Activated T-helper 1 cell treated with anti-CD3 and anti-CD28 coated beads, Interleukin-12 subunit alpha, Interleukin-12 subunit beta, Interleukin-2, Interleukin-4 antibody, amounts not matched to agents 30 ng/mL and 10 ng/mL and 1 ng/mL, durations not matched to agents 14 hours and 24 hours and 36 hours (primary cell): Measurements from ENCODE around the gene TRABD2B. TPM values are rescaled to one million over a fixed set of nuclear protein-coding genes. Genes with fewer than 3 reads are reported as not detected.

Experiments used
- DNase-seq: peaks from one replicate; pipeline ENCODE4 v3.0.0; 2021; ENCODE audit warnings: low spot score
- H3K27ac Mint-ChIP-seq: one replicate; pipeline ENCODE4 v1.8.0; 2021; ENCODE audit warnings: mild to moderate bottlenecking, mixed read lengths
- H3K27me3 Mint-ChIP-seq: one replicate; pipeline ENCODE4 v1.8.0; 2022; ENCODE audit warnings: mild to moderate bottlenecking, moderate library complexity, mixed read lengths; ENCODE audit not compliant: insufficient read depth
- H3K36me3 Mint-ChIP-seq: one replicate; pipeline ENCODE4 v1.8.0; 2021; ENCODE audit warnings: low read depth, mixed read lengths
- H3K4me1 Mint-ChIP-seq: one replicate; pipeline ENCODE4 v1.8.0; 2021; ENCODE audit warnings: low read depth, mixed read lengths
- H3K4me3 Mint-ChIP-seq: one replicate; pipeline ENCODE4 v1.8.0; 2021; ENCODE audit warnings: mild to moderate bottlenecking, moderate library complexity, mixed read lengths
- H3K9me3 Mint-ChIP-seq: one replicate; pipeline ENCODE4 v1.8.0; 2021; ENCODE audit warnings: mixed read lengths
- intact Hi-C: fragments of 100-400 bp; cut with micrococcal nuclease; formaldehyde crosslinking; loops from one replicate; pipeline ENCODE4 v1.15.1; 2024
- total RNA-seq: library from RNA; stranded (reverse); gene quantifications from 2 replicates; pipeline ENCODE4 v1.2.3, GENCODE V29; 2022

The TRABD2B gene
- total RNA-seq, 1 donor from 2014 or later, result not detected

- intact Hi-C loops, result no loop called here
- Mint-ChIP-seq H3K9me3 (no peaks in the 10 kb centered on the region), H3K4me3 (no peak overlapping the region), H3K27ac (no peak overlapping the region), H3K4me1 (peaks cover 6% of the 10 kb centered on the region), H3K36me3 (no peaks in the 10 kb centered on the region), H3K27me3 (no peaks in the 10 kb centered on the region)
- no peak for DNase-seq
Observed at GRCh38 chr1:47854552-47855144, 142.5 kb downstream of the TRABD2B start.

GRCh38 chr1:47853852-47854251, 143.3 kb downstream of the TRABD2B start:
- Mint-ChIP-seq H3K27me3 (no peaks in the 10 kb centered on the region), H3K9me3 (no peaks in the 10 kb centered on the region), H3K4me3 (no peak overlapping the region), H3K27ac (no peak overlapping the region), H3K36me3 (no peaks in the 10 kb centered on the region), H3K4me1 (no peaks in the 10 kb centered on the region)
- intact Hi-C loops, result no loop called here
- DNase-seq, result no peak

GRCh38 chr1:47853059-47853458, 144.1 kb downstream of the TRABD2B start:
- Mint-ChIP-seq H3K4me3 (no peak overlapping the region), H3K27me3 (no peaks in the 10 kb centered on the region), H3K4me1 (no peaks in the 10 kb centered on the region), H3K27ac (no peak overlapping the region), H3K36me3 (no peaks in the 10 kb centered on the region), H3K9me3 (no peaks in the 10 kb centered on the region)
- intact Hi-C loops, result no loop called here
- DNase-seq, result no peak

GRCh38 chr1:47852006-47852718, 145.0 kb downstream of the TRABD2B start:
- Mint-ChIP-seq H3K4me3 (no peak overlapping the region), H3K27ac (no peak overlapping the region), H3K36me3 (no peaks in the 10 kb centered on the region), H3K9me3 (no peaks in the 10 kb centered on the region), H3K27me3 (no peaks in the 10 kb centered on the region), H3K4me1 (no peaks in the 10 kb centered on the region)
- intact Hi-C loops, result no loop called here
- no peak for DNase-seq

- intact Hi-C loops, result no loop called here
- Mint-ChIP-seq H3K4me1 (no peaks in the 10 kb centered on the region), H3K27ac (no peak overlapping the region), H3K9me3 (no peaks in the 10 kb centered on the region), H3K4me3 (no peak overlapping the region), H3K27me3 (no peaks in the 10 kb centered on the region), H3K36me3 (no peaks in the 10 kb centered on the region)
- DNase-seq, result no peak
Observed at GRCh38 chr1:47850451-47850850, 146.7 kb downstream of the TRABD2B start.

- intact Hi-C loops, result no loop called here
- no peaks in the 10 kb centered on the region for H3K36me3 Mint-ChIP-seq
- no peak overlapping the region for H3K27ac Mint-ChIP-seq
- no peak overlapping the region for H3K4me3 Mint-ChIP-seq
- no peaks in the 10 kb centered on the region for H3K9me3 Mint-ChIP-seq
- H3K27me3 Mint-ChIP-seq, result peaks cover 5% of the 10 kb centered on the region
- no peak for DNase-seq
- H3K4me1 Mint-ChIP-seq, result no peaks in the 10 kb centered on the region
Observed at GRCh38 chr1:47849591-47850261, 147.5 kb downstream of the TRABD2B start.

- Mint-ChIP-seq H3K4me3 (no peak overlapping the region), H3K9me3 (no peaks in the 10 kb centered on the region), H3K27me3 (peaks cover 5% of the 10 kb centered on the region), H3K36me3 (no peaks in the 10 kb centered on the region), H3K4me1 (no peaks in the 10 kb centered on the region), H3K27ac (no peak overlapping the region)
- no peak for DNase-seq
- intact Hi-C loops, result no loop called here
Observed at GRCh38 chr1:47849005-47849521, 148.1 kb downstream of the TRABD2B start.

GRCh38 chr1:47847763-47848162, 149.4 kb downstream of the TRABD2B start:
- DNase-seq, result no peak
- Mint-ChIP-seq H3K4me3 (no peak overlapping the region), H3K36me3 (no peaks in the 10 kb centered on the region), H3K27me3 (peaks cover 5% of the 10 kb centered on the region), H3K27ac (no peak overlapping the region), H3K9me3 (no peaks in the 10 kb centered on the region), H3K4me1 (no peaks in the 10 kb centered on the region)
- intact Hi-C loops, result no loop called here

GRCh38 chr1:47844558-47844955, 152.6 kb downstream of the TRABD2B start:
- intact Hi-C loops, result no loop called here
- Mint-ChIP-seq H3K27me3 (peaks cover 5% of the 10 kb centered on the region), H3K27ac (no peak overlapping the region), H3K9me3 (no peaks in the 10 kb centered on the region), H3K4me3 (no peak overlapping the region), H3K4me1 (no peaks in the 10 kb centered on the region), H3K36me3 (no peaks in the 10 kb centered on the region)
- DNase-seq, result no peak

- DNase-seq, result no peak
- Mint-ChIP-seq H3K4me3 (no peak overlapping the region), H3K27ac (no peak overlapping the region), H3K9me3 (no peaks in the 10 kb centered on the region), H3K36me3 (no peaks in the 10 kb centered on the region), H3K27me3 (peaks cover 5% of the 10 kb centered on the region), H3K4me1 (no peaks in the 10 kb centered on the region)
- intact Hi-C loops, result loop anchor here (2.0 kb wide), 1 partner anchor 53 kb away; no protein-coding TSS in a partner anchor
Observed at GRCh38 chr1:47843781-47844557, 153.2 kb downstream of the TRABD2B start.

- Mint-ChIP-seq H3K9me3 (no peaks in the 10 kb centered on the region), H3K36me3 (no peaks in the 10 kb centered on the region), H3K4me1 (no peaks in the 10 kb centered on the region), H3K27me3 (peaks cover 5% of the 10 kb centered on the region), H3K27ac (no peak overlapping the region), H3K4me3 (no peak overlapping the region)
- intact Hi-C loops, result loop anchor here (2.0 kb wide), 1 partner anchor 54 kb away; no protein-coding TSS in a partner anchor
- DNase-seq, result no peak
Observed at GRCh38 chr1:47843059-47843458, 154.1 kb downstream of the TRABD2B start.

GRCh38 chr1:47842228-47842919, 154.8 kb downstream of the TRABD2B start:
- Mint-ChIP-seq H3K36me3 (no peaks in the 10 kb centered on the region), H3K9me3 (no peaks in the 10 kb centered on the region), H3K4me1 (no peaks in the 10 kb centered on the region), H3K4me3 (no peak overlapping the region), H3K27me3 (peaks cover 5% of the 10 kb centered on the region), H3K27ac (no peak overlapping the region)
- intact Hi-C loops, result loop anchor here (2.0 kb wide), 1 partner anchor 54 kb away; no protein-coding TSS in a partner anchor
- no peak for DNase-seq
